Chondrocyte (in vitro differentiated cells): Measurements from ENCODE around the gene PKD1L1. TPM values are rescaled to one million over a fixed set of nuclear protein-coding genes. Genes with fewer than 3 reads are reported as not detected.

ENCODE experiments used
- DNase-seq: peaks from one replicate; pipeline ENCODE4 v3.0.0; 2021; ENCODE audit warnings: mixed read lengths, low spot score
- H3K27ac Mint-ChIP-seq: one replicate; pipeline ENCODE4 v1.8.0; 2021; ENCODE audit warnings: mild to moderate bottlenecking, moderate library complexity, mixed read lengths; ENCODE audit not compliant: unreplicated experiment
- H3K27me3 Mint-ChIP-seq: 2 replicates; pipeline ENCODE4 v1.8.0; 2021; ENCODE audit warnings: low read depth, mixed read lengths
- H3K36me3 Mint-ChIP-seq: 2 replicates; pipeline ENCODE4 v1.8.0; 2021; ENCODE audit warnings: low read depth, mixed read lengths
- H3K4me1 Mint-ChIP-seq: 2 replicates; pipeline ENCODE4 v1.8.0; 2021; ENCODE audit warnings: low read depth, mild to moderate bottlenecking, mixed read lengths
- H3K4me3 Mint-ChIP-seq: one replicate; pipeline ENCODE4 v1.8.0; 2021; ENCODE audit warnings: mild to moderate bottlenecking, moderate library complexity, mixed read lengths; ENCODE audit not compliant: unreplicated experiment
- H3K9me3 Mint-ChIP-seq: 2 replicates; pipeline ENCODE4 v1.8.0; 2021; ENCODE audit warnings: low read depth, mixed read lengths
- total RNA-seq: library from RNA; stranded (reverse); gene quantifications from 3 replicates; pipeline ENCODE4 v1.2.1, GENCODE V29; 2021
- TF ChIP-seq, protein P1 (sequence below): fragments of 200-600 bp; sonication (generic); IDR thresholded peaks from 2 replicates; pipeline ENCODE4 v1.5.0; 2021; ENCODE audit warnings: antibody characterized with exemption, mild to moderate bottlenecking, moderate library complexity

PKD1L1 gene
- total RNA-seq, 1 donor from 2014 or later, result 0.25 TPM

DNA sequence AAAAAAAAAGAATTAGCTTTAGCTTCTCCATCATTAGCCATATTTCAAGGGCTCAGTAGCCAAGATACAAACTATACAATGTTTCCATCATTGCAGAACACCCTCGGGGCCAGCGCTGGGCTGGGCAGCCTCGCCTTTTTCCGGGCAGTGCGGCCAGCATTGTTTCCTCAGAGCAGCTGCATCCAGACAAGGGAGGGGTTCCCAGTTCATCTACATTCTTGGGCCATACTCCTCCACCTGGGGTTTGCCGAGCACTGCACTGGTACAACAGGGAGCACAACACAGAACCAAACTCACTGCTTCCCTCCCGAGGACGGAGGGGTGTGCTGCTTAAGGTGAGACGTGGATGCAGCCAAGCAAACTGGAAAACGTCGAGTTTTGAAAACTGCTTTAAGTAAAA, 2.4 kb upstream of the PKD1L1 start:
- Mint-ChIP-seq H3K4me3 (no peak overlapping the region), H3K9me3 (no peaks in the 10 kb centered on the region), H3K36me3 (no peaks in the 10 kb centered on the region), H3K4me1 (peaks cover 37% of the 10 kb centered on the region), H3K27ac (no peak overlapping the region), H3K27me3 (no peaks in the 10 kb centered on the region)
- no peak for DNase-seq
- TF ChIP-seq, protein P1, sequence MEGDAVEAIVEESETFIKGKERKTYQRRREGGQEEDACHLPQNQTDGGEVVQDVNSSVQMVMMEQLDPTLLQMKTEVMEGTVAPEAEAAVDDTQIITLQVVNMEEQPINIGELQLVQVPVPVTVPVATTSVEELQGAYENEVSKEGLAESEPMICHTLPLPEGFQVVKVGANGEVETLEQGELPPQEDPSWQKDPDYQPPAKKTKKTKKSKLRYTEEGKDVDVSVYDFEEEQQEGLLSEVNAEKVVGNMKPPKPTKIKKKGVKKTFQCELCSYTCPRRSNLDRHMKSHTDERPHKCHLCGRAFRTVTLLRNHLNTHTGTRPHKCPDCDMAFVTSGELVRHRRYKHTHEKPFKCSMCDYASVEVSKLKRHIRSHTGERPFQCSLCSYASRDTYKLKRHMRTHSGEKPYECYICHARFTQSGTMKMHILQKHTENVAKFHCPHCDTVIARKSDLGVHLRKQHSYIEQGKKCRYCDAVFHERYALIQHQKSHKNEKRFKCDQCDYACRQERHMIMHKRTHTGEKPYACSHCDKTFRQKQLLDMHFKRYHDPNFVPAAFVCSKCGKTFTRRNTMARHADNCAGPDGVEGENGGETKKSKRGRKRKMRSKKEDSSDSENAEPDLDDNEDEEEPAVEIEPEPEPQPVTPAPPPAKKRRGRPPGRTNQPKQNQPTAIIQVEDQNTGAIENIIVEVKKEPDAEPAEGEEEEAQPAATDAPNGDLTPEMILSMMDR, result no peak

DNA sequence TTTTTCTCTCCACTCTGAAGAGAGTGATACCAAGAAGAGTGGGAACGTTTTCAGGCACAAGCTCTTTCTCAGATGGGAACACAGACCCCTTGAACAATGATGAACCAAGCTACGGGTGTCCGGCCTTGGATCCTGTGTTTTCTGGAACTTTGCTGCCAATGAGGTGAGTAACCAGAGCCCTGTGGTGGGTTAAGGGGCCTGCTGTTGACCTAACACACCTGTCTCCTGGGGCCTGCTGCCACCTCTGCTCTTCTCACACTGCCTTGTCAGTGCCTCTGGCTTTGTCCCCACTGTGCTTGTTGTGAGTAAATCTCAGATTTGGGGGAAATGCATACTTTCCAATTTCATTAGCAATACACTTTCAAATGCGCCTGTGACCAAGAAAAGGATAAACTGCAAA, 1.4 kb upstream of the PKD1L1 start:
- no peaks in the 10 kb centered on the region for H3K36me3 Mint-ChIP-seq
- H3K27me3 Mint-ChIP-seq, result no peaks in the 10 kb centered on the region
- H3K4me3 Mint-ChIP-seq, result no peak overlapping the region
- no peak overlapping the region for H3K27ac Mint-ChIP-seq
- H3K4me1 Mint-ChIP-seq, result peaks cover 36% of the 10 kb centered on the region
- no peaks in the 10 kb centered on the region for H3K9me3 Mint-ChIP-seq
- no peak for DNase-seq
- TF ChIP-seq, protein P1, result no peak

DNA sequence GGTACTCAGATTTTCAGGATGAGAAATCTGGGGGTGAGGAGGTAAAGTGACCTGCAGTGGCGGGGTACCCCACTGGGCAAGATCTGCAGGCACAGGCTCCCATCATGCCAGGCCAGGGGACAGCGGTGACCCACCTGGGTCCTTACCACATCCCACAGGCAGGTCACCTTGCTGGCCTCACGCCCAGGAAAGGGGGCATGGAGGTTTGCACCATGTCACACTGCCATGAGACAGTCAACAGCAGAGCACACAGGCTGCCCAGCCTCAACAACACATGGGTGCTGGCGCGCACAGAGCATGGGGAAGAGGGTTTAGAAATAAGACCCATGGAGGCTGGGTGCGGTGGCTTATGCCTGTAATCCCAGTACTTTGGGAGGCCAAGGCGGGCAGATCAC, 914 bp downstream of the PKD1L1 start:
- Mint-ChIP-seq H3K27ac (no peak overlapping the region), H3K4me1 (peaks cover 38% of the 10 kb centered on the region), H3K36me3 (no peaks in the 10 kb centered on the region), H3K27me3 (no peaks in the 10 kb centered on the region), H3K4me3 (no peak overlapping the region), H3K9me3 (no peaks in the 10 kb centered on the region)
- TF ChIP-seq, protein P1, result no peak
- DNase-seq, result no peak

DNA sequence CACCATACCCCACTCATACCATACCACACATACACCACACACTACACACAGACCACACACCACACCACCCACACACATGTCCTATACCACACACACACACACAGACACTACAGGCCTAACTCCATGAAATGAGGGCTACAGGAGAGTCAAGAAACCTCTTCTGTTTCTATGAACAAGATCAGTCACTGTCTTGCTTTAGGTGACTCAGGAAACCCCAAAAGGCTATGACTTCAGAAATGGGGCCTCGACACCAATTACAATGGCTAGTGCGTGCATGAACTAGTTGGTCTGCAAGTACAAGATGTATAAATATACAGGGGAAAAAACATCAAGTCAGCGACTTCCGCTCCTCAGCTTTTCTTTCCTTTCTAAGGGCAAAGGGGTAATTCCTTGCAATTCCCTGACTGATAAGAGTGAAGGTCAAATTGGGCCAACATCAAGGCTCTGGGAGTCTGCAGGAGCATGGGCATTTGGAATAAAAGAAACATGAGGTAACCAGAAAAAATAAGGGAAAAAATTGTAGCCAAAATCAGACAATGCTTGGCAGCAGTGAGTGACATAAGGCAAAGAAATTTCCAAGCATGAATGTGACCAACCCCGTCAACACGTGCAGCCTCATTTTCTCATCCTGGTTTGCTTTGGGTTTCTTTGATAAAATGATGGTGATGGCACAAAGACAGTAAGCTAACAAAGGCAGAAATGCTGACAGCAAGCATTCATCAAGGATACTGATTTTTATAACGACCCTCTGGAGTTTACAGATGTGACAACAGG, 1.5 kb downstream of the PKD1L1 start:
- Mint-ChIP-seq H3K9me3 (no peaks in the 10 kb centered on the region), H3K4me3 (no peak overlapping the region), H3K36me3 (no peaks in the 10 kb centered on the region), H3K27me3 (no peaks in the 10 kb centered on the region), H3K27ac (no peak overlapping the region), H3K4me1 (peaks cover 43% of the 10 kb centered on the region)
- TF ChIP-seq, protein P1, result no peak
- DNase-seq, result no peak

DNA sequence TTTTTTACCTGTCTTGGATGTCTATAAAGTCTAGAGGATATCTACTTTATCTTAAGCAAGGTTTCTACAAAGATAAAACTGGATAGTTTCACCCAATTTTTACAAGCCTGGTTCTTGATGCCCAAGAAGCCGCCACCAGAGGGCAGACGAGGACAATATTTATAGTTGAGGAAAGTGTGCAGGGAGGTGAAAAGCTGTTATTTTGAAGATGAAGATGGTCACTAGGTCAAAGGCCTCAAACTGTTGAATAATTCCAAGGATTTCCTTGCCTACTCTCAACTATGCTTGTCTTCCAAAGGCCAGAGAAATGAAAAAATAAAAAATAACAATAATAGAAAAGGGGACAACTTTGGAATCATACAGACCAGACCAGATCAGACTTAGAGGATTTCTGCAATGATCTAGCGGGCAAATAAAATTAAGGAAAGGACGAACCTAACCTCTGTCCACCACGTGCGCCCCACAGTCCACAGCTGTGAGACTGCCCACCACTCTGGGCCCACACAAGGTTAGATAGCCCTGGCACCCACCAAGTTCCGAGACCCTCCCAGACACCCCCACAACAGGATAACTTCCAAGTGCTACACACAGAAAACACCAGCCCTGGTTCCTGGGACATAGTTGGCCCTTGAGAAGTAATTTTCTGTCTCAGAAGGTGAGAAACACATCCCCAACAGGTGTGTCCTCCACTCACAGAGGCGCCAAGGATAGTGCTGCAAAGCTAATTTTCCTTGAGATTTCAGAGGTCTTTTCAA, 2.8 kb downstream of the PKD1L1 start:
- H3K9me3 Mint-ChIP-seq, result no peaks in the 10 kb centered on the region
- peaks cover 56% of the 10 kb centered on the region for H3K4me1 Mint-ChIP-seq

More for the DNA sequence above, 2.8 kb downstream of the PKD1L1 start:
- no peak for DNase-seq
- H3K27ac Mint-ChIP-seq, result no peak overlapping the region
- TF ChIP-seq, protein P1, result peak; percentile 93
- H3K36me3 Mint-ChIP-seq, result no peaks in the 10 kb centered on the region
- no peak overlapping the region for H3K4me3 Mint-ChIP-seq
- no peaks in the 10 kb centered on the region for H3K27me3 Mint-ChIP-seq
